Spinal cord (tissue), 10 donors: ENCODE data around the gene TBC1D22A. TPM values are rescaled to one million over a fixed set of nuclear protein-coding genes. Genes with fewer than 3 reads are reported as not detected.

Experiments
- DNase-seq, 6 donors: peaks; one replicate each; pipeline versions ENCODE4 v3.0.0 to v3.0.0-alpha.2; 2013 to 2015; ENCODE audit warnings: low spot score in 6 of 6, low read depth in 4 of 6
- H3K27ac ChIP-seq: one replicate; pipeline ENCODE4 v1.5.1; 2013; ENCODE audit warnings: low read depth, low read length, control low read depth
- H3K27me3 ChIP-seq: one replicate; pipeline ENCODE4 v1.6.1; 2013; ENCODE audit warnings: low read length; ENCODE audit not compliant: control insufficient read depth, insufficient read depth
- H3K36me3 ChIP-seq: one replicate; pipeline ENCODE4 v1.6.1; 2013; ENCODE audit warnings: low read length; ENCODE audit not compliant: control insufficient read depth, insufficient read depth
- H3K4me1 ChIP-seq: one replicate; pipeline ENCODE4 v1.6.1; 2013; ENCODE audit warnings: low read length; ENCODE audit not compliant: control insufficient read depth, insufficient read depth
- H3K4me3 ChIP-seq: one replicate; pipeline ENCODE4 v1.5.1; 2013; ENCODE audit warnings: low read depth, low read length, control low read depth
- H3K9me3 ChIP-seq: one replicate; pipeline ENCODE4 v1.6.1; 2013; ENCODE audit warnings: low read length; ENCODE audit not compliant: control insufficient read depth, insufficient read depth
- WGBS: methylation state at CpG from one replicate; pipeline ENCODE4 v1.1.5; 2013; ENCODE audit warnings: missing lambda C conversion rate; ENCODE audit not compliant: insufficient coverage; 5-methylcytosine and 5-hydroxymethylcytosine counted together
- polyA plus RNA-seq, 2 donors: library from polyadenylated mRNA; unstranded; fragments of 120-200 nt; gene quantifications; one replicate each; pipeline ENCODE4 v1.2.1, GENCODE V29; 2013; ENCODE audit not compliant: insufficient read length in 2 of 2
- total RNA-seq, 2 donors: library from RNA; depleted of rRNA in 1 of 2; stranded (reverse); fragments of 120-200 nt in 1 of 2; fragments of >200 nt in 1 of 2; gene quantifications; one replicate each; pipeline versions ENCODE4 v1.2.3 to v1.2.4, GENCODE V29; 2013 to 2014
- donor health status: healthy.

The TBC1D22A gene
- total and polyA plus RNA-seq, 4 donors, result 7.1 to 14.6 (median 10.8) TPM

GRCh38 chr22:46929710-46930204 lies 167.3 kb downstream of the TBC1D22A start:
- H3K36me3 ChIP-seq, result peaks cover 8% of the 10 kb centered on the region
- H3K4me1 ChIP-seq, result no peaks in the 10 kb centered on the region
- no peak overlapping the region for H3K4me3 ChIP-seq
- no peak overlapping the region for H3K27ac ChIP-seq
- H3K9me3 ChIP-seq, result no peaks in the 10 kb centered on the region
- 89% methylated on average over 5 of the region's 9 CpGs for WGBS
- no peaks in the 10 kb centered on the region for H3K27me3 ChIP-seq
- no peak for DNase-seq

- H3K9me3 ChIP-seq, result no peaks in the 10 kb centered on the region
- WGBS, result 100% methylated on average over 1 of the region's 5 CpGs
- peaks cover 12% of the 10 kb centered on the region for H3K36me3 ChIP-seq
- peaks cover 11% of the 10 kb centered on the region for H3K4me1 ChIP-seq
- H3K27me3 ChIP-seq, result peaks cover 2% of the 10 kb centered on the region
- H3K4me3 ChIP-seq, result no peak overlapping the region
- no peak for DNase-seq
- no peak overlapping the region for H3K27ac ChIP-seq
Observed at GRCh38 chr22:46931414-46931813, 169.0 kb downstream of the TBC1D22A start.

- Histone ChIP-seq H3K9me3 (no peaks in the 10 kb centered on the region), H3K4me1 (peaks cover 12% of the 10 kb centered on the region)
Observed at GRCh38 chr22:46931881-46932280, 169.4 kb downstream of the TBC1D22A start.

GRCh38 chr22:46933040-46933930 lies 170.8 kb downstream of the TBC1D22A start:
- no peak overlapping the region for H3K27ac ChIP-seq
- no peak overlapping the region for H3K4me3 ChIP-seq
- peaks cover 2% of the 10 kb centered on the region for H3K27me3 ChIP-seq
- H3K4me1 ChIP-seq, result peaks cover 12% of the 10 kb centered on the region
- no peaks in the 10 kb centered on the region for H3K9me3 ChIP-seq
- 98% methylated on average over 7 of the region's 11 CpGs for WGBS
- H3K36me3 ChIP-seq, result peaks cover 12% of the 10 kb centered on the region
- DNase-seq, result no peak

More at GRCh38 chr22:46931881-46932280, 169.4 kb downstream of the TBC1D22A start:
- DNase-seq, result no peak
- WGBS, result 98% methylated on average over 10 of the region's 10 CpGs
- Histone ChIP-seq H3K4me3 (no peak overlapping the region), H3K27me3 (peaks cover 2% of the 10 kb centered on the region), H3K36me3 (peaks cover 12% of the 10 kb centered on the region), H3K27ac (no peak overlapping the region)

DNA sequence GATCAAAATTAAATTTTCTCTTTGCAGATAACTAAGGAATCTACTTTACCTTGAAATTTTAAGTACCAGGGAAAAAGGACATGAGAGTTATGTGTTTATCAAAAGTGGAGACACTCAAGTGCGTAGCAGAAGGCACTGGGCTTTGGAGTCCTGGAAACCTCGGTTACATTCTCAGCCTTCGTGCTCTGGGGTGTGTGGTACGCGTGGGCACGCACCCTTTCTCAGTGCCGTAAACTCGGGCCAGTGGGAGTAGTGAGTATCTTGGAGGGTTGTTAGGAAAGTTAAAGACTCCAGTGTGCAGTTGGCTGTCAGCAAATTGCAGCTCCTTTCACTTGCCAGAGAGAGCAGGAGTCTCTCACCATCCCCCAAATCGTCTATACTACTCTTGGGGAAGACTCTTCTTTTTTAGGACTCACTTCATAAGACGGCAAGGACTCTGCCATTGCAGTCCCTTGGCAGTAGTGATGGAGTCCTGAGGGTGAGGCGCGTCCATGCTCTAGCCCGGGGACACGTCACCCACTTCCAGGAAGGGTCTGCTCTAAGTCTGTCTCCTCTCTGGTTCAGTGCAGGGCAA lies 171.8 kb downstream of the TBC1D22A start:
- no peak for DNase-seq
- Histone ChIP-seq H3K27me3 (peaks cover 2% of the 10 kb centered on the region), H3K36me3 (peaks cover 12% of the 10 kb centered on the region), H3K4me1 (peaks cover 12% of the 10 kb centered on the region), H3K27ac (no peak overlapping the region), H3K4me3 (no peak overlapping the region), H3K9me3 (no peaks in the 10 kb centered on the region)
- 99% methylated on average over 7 of the region's 14 CpGs for WGBS

DNA sequence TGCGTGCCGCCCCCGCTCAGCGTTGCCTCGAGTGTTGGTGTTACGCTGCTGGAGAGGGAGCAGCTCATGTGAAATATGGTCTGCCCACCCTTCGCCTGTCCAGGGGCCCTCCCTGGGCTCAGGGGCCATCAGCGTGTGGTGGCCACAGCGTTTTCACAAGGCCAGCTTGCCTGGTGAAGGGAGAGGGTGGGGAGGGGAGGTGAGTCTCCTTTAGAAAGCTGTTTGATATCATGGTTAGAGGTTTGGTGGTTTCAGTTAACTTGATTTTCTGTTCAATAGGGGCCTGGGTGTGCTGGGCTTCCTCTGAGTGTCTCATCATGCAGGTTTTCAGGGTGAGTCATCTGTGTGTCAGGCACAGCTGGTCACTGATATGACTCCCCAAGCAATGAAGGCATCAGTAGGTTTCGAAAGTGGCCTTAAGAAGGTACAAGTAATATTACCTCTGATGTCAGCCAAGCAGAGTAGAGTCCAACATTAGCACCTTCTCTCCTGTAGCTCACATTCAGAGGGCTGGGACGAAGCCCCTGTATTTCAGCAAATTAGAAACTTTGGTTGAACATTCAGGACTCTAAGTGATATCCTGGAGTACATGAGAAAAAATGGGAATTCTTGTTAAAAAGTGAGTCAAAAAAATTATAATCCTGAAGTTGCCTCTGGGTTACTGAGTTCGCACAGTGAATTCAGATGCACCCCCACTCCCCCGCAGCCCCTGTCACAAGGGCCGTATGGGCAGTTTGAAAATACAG lies 172.5 kb downstream of the TBC1D22A start:
- H3K27me3 ChIP-seq, result peaks cover 2% of the 10 kb centered on the region
- H3K36me3 ChIP-seq, result peaks cover 12% of the 10 kb centered on the region
- H3K9me3 ChIP-seq, result no peaks in the 10 kb centered on the region
- no peak for DNase-seq
- no peak overlapping the region for H3K27ac ChIP-seq
- H3K4me1 ChIP-seq, result peaks cover 12% of the 10 kb centered on the region
- no peak overlapping the region for H3K4me3 ChIP-seq
- 90% methylated on average over 11 of the region's 14 CpGs for WGBS

DNA sequence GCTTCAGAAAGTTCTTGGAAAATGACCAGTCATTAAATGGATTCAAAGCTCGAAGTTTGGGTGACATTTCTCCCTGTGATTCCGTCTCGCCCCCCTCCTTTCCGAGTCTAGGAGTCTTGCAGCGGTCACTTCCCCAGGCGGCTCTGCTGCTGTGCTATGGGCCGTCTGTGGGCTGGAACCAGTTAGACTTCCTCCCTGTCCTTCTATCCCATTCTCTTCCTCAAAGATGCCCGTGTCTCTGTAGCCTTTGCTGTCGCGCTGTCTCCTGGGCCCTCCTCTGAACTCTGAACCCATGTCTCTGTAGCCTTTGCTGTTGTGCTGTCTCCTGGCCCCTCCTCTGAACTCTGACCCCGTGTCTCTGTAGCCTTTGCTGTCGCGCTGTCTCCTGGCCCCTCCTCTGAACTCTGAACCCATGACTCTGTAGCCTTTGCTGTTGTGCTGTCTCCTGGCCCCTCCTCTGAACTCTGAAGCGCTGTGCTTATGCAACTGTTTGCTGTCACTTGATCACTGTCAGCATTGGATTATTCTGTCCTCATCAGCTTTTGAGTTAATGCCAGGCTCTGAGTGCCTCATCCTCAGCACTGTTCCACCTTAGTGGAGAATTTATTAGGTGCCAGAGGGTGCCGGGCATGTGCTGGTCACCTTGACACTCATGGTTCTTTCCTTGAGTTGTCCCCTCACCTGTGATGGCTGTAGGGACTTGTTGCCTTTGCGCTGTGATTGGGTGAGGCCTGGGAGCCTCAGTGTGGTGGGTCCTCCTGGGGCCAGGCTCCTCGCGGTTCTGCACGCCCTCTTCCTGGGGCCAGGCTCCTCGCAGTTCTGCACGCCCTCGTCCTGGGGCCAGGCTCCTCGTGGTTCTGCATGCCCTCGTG lies 173.3 kb downstream of the TBC1D22A start:
- H3K4me1 ChIP-seq, result peaks cover 12% of the 10 kb centered on the region
- H3K9me3 ChIP-seq, result no peaks in the 10 kb centered on the region
- H3K4me3 ChIP-seq, result no peak overlapping the region
- H3K27ac ChIP-seq, result no peak overlapping the region
- H3K27me3 ChIP-seq, result peaks cover 2% of the 10 kb centered on the region
- WGBS, result 73% methylated on average over 24 of the region's 24 CpGs
- peaks cover 12% of the 10 kb centered on the region for H3K36me3 ChIP-seq
- DNase-seq, result no peak

DNA sequence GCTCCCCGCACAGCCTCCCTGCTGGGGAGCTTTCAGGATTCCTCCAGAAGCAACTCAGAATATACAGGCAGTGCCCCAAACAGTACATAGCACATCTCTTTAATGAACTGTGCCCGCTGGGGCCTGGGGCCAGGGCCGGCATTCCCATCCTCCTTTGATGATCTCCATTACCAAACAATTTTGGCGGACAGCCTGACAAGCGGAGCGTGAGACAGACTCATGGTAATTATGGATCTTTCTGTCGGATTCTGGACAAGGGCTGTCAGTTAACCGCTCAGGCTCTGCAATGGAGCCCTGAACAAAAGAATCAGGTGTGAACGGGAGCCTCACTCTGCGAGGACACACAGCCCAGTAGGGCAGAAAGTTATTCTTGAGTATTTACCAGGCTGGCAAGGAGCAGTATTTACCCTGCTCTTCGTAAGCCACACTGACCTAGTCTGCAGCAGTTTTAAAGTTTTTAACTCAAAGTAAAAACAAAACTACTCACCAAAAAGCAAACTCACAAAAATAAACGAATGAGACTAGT lies 174.0 kb downstream of the TBC1D22A start:
- peak in 2 of 6 donors; percentile 66 to 72 for DNase-seq
- Histone ChIP-seq H3K36me3 (peaks cover 12% of the 10 kb centered on the region), H3K27me3 (peaks cover 2% of the 10 kb centered on the region), H3K4me3 (no peak overlapping the region), H3K27ac (no peak overlapping the region), H3K9me3 (no peaks in the 10 kb centered on the region), H3K4me1 (peaks cover 12% of the 10 kb centered on the region)
- 35% methylated on average over 8 of the region's 12 CpGs for WGBS
